WI38 (cell line): ENCODE data around the gene PSMD11.

Experiments used
- H3K4me3 ChIP-seq: 2 replicates; pipeline ENCODE4 v1.5.1; 2011; ENCODE audit warnings: low read depth, mild to moderate bottlenecking, control low read depth, low read length
- CTCF ChIP-seq: IDR thresholded peaks from 2 replicates; pipeline ENCODE4 v1.5.1; 2012; ENCODE audit warnings: low read depth, mild to moderate bottlenecking, control low read depth, low read length

Gene PSMD11

GRCh38 chr17:32514606-32515005 is 70.3 kb downstream of the PSMD11 start:
- no peak for TF ChIP-seq CTCF
- no peak overlapping the region for H3K4me3 ChIP-seq

GRCh38 chr17:32515677-32516383 is 71.5 kb downstream of the PSMD11 start:
- TF ChIP-seq CTCF, result no peak
- no peak overlapping the region for H3K4me3 ChIP-seq

- H3K4me3 ChIP-seq, result no peak overlapping the region
- no peak for TF ChIP-seq CTCF
Observed at GRCh38 chr17:32516450-32516849, 72.1 kb downstream of the PSMD11 start.

GRCh38 chr17:32516940-32517701 is 72.8 kb downstream of the PSMD11 start:
- H3K4me3 ChIP-seq, result no peak overlapping the region
- no peak for TF ChIP-seq CTCF

GRCh38 chr17:32517982-32518381 is 73.7 kb downstream of the PSMD11 start:
- TF ChIP-seq CTCF, result no peak
- no peak overlapping the region for H3K4me3 ChIP-seq

GRCh38 chr17:32518646-32519227 is 74.4 kb downstream of the PSMD11 start:
- no peak for TF ChIP-seq CTCF
- H3K4me3 ChIP-seq, result peak overlapping the region; percentile 54
